Activated B cell treated with CpG ODN at 0.5 μM for 24 hours (primary cell): ENCODE results near the gene PAAF1. TPM values are rescaled to one million over a fixed set of nuclear protein-coding genes. Genes with fewer than 3 reads are reported as not detected.
A peak's percentile ranks its signal among the peaks of the same experiment; 100 is the strongest.
"Not testable (repeated sequence)": the region's sequence is repeated elsewhere in the genome, so short reads cannot be mapped to it uniquely, and the experiment has no call there.

Experiments used
- ATAC-seq: fragments of 200-7000 bp; cut with Tn5 transposase; one replicate; pipeline ENCODE4 v1.10.0; 2021; ENCODE audit warnings: low read depth, mild to moderate bottlenecking, moderate library complexity
- CTCF ChIA-PET: fragments of 350-600 bp; sonication (Branson Sonifier 250); formaldehyde crosslinking; loops from one replicate; lab custom pipeline; 2021; ENCODE audit warnings: antibody characterized with exemption; lab: Charles Lee
- POLR2A ChIA-PET: fragments of 350-600 bp; sonication (Branson Sonifier 250); formaldehyde crosslinking; loops from one replicate; lab custom pipeline; 2021; ENCODE audit warnings: antibody characterized with exemption; lab: Charles Lee
- DNase-seq: peaks from one replicate; pipeline ENCODE4 v3.0.0; 2022
- H3K27ac Mint-ChIP-seq: one replicate; pipeline ENCODE4 v1.8.0; 2020; ENCODE audit warnings: mixed read lengths
- H3K27me3 Mint-ChIP-seq: one replicate; pipeline ENCODE4 v1.8.0; 2021; ENCODE audit warnings: mixed read lengths
- H3K36me3 Mint-ChIP-seq: one replicate; pipeline ENCODE4 v1.8.0; 2021; ENCODE audit warnings: low read depth, mixed read lengths
- H3K4me1 Mint-ChIP-seq: one replicate; pipeline ENCODE4 v1.8.0; 2021; ENCODE audit warnings: mixed read lengths
- H3K4me3 Mint-ChIP-seq: one replicate; pipeline ENCODE4 v1.8.0; 2020; ENCODE audit warnings: mild to moderate bottlenecking, mixed read lengths
- H3K9me3 Mint-ChIP-seq: one replicate; pipeline ENCODE4 v1.8.0; 2020; ENCODE audit warnings: mixed read lengths
- intact Hi-C: fragments of 100-400 bp; cut with micrococcal nuclease; formaldehyde crosslinking; loops from one replicate; pipeline ENCODE4 v1.15.1; 2024
- total RNA-seq: library from RNA; stranded (reverse); gene quantifications from 2 replicates; pipeline ENCODE4 v1.2.3, GENCODE V29; 2022
- TF ChIP-seq, protein P1 (sequence below): fragments of 200-600 bp; IDR thresholded peaks from one replicate; pipeline ENCODE4 v1.8.0; 2022; ENCODE audit warnings: antibody characterized with exemption, mild to moderate bottlenecking

PAAF1 gene
- total RNA-seq, 1 donor from 2014 or later: 20.2 TPM

- ATAC-seq (no peak), DNase-seq (no peak)
- Mint-ChIP-seq H3K4me3 (no peak overlapping the region), H3K4me1 (peaks cover 11% of the 10 kb centered on the region), H3K27ac (no peak overlapping the region), H3K27me3 (no peaks in the 10 kb centered on the region), H3K36me3 (peaks cover 62% of the 10 kb centered on the region), H3K9me3 (no peaks in the 10 kb centered on the region)
- TF ChIP-seq, protein P1, sequence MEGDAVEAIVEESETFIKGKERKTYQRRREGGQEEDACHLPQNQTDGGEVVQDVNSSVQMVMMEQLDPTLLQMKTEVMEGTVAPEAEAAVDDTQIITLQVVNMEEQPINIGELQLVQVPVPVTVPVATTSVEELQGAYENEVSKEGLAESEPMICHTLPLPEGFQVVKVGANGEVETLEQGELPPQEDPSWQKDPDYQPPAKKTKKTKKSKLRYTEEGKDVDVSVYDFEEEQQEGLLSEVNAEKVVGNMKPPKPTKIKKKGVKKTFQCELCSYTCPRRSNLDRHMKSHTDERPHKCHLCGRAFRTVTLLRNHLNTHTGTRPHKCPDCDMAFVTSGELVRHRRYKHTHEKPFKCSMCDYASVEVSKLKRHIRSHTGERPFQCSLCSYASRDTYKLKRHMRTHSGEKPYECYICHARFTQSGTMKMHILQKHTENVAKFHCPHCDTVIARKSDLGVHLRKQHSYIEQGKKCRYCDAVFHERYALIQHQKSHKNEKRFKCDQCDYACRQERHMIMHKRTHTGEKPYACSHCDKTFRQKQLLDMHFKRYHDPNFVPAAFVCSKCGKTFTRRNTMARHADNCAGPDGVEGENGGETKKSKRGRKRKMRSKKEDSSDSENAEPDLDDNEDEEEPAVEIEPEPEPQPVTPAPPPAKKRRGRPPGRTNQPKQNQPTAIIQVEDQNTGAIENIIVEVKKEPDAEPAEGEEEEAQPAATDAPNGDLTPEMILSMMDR: no peak
- ChIA-PET CTCF (no interaction called here), POLR2A (interaction anchor here (1.1 kb wide), 1 partner anchor 10 kb away, joined by 3 read pairs; no protein-coding TSS in a partner anchor)
- intact Hi-C loops: no loop called here
Measured at GRCh38 chr11:73870261-73870660, 6.5 kb upstream of the PAAF1 start.

DNA sequence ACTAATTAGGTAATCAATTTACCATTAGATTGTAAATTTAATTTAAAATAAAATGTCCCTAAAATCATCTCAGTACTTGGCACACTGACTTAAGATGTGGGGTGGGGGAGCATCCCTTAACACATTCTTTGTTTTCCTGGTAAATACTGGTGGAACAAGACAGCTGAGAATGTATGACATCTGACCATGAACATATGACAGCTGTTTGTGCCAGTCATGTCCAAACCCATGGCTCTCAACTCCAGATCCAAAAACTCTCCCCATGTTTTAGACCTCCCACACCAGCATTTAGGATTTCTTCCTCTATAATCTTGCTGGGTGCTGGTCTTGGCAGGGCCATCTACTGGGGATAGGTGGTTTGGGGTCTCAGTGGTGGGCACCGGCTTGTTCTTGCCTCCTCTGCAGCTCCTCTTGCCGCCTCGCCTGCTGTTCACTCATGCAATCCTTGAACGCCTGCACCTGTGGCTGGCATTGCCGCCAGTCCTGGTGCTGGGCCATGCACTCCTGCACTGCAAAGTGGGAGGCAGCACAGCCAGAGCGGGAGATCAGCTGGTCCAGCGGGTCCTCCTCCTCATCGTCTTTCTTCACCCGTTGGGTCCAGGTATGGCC, 3.9 kb upstream of the PAAF1 start:
- Mint-ChIP-seq H3K4me1 (peaks cover 34% of the 10 kb centered on the region), H3K9me3 (no peaks in the 10 kb centered on the region), H3K4me3 (no peak overlapping the region), H3K36me3 (peaks cover 71% of the 10 kb centered on the region), H3K27ac (no peak overlapping the region), H3K27me3 (no peaks in the 10 kb centered on the region)
- ATAC-seq: no peak
- intact Hi-C loops: no loop called here
- no peak for DNase-seq
- CTCF ChIA-PET: no interaction called here
- POLR2A ChIA-PET: interaction anchor here (0.6 kb wide), 1 partner anchor 1073 kb away, joined by 3 read pairs; no protein-coding TSS in a partner anchor
- TF ChIP-seq, protein P1: no peak

DNA sequence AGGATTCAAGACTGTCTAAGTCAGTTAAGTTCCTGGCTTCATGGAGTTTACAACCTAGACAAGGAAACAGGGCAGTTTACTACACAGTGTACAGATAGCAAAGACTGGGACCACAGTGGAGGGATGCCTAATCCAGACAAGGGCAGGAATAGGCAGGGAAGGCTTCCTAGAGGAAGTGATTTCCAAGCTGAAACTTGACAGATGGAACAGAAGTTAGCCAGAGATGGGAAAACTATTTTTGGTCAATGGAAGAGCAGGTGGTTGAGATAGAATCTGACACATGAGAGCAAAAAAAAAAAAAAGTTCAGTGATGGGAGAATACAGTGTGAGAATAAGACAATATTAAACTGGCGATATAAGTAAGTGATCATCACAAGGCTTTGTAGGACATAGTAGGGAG, 1.4 kb upstream of the PAAF1 start:
- DNase-seq (no peak), ATAC-seq (no peak)
- Mint-ChIP-seq H3K36me3 (peaks cover 57% of the 10 kb centered on the region), H3K9me3 (no peaks in the 10 kb centered on the region), H3K27me3 (no peaks in the 10 kb centered on the region), H3K27ac (peak overlapping the region; percentile 98), H3K4me3 (peak overlapping the region; percentile 99), H3K4me1 (peaks cover 34% of the 10 kb centered on the region)
- TF ChIP-seq, protein P1: no peak
- intact Hi-C loops: no loop called here
- ChIA-PET POLR2A (interaction anchor here (0.7 kb wide), 2 partner anchors 29 to 1290 kb away, joined by 4 read pairs; no protein-coding TSS in a partner anchor), CTCF (no interaction called here)

DNA sequence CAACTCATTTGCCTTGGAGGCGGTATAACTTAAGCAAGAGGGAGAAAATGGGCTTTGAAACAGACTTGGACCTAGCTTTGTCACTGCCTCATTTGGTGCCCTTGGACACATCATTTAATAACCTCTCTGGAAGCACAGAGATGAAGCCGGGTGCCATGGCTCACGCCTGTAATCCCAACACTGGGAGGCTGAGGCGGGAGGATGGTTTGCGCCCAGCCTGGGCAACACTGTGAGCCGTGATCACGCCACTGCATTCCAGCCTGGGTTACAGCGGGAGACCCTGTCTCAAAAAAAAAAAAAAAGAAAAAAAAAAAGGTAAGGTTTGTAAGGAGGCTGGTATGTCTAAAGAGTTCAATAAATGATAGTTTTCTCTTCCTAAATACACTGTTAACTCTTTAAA, 959 bp upstream of the PAAF1 start:
- TF ChIP-seq, protein P1: no peak
- Mint-ChIP-seq H3K4me1 (peaks cover 34% of the 10 kb centered on the region), H3K27me3 (no peaks in the 10 kb centered on the region), H3K9me3 (no peaks in the 10 kb centered on the region), H3K36me3 (peaks cover 55% of the 10 kb centered on the region), H3K27ac (peak overlapping the region; percentile 98), H3K4me3 (peak overlapping the region; percentile 99)
- no peak for DNase-seq
- intact Hi-C loops: loop anchor here (1.0 to 2.0 kb wide), 2 partner anchors 115 to 295 kb away; partner anchors contain the start of genes C2CD3, PPME1 and RAB6A
- CTCF ChIA-PET: no interaction called here
- POLR2A ChIA-PET: interaction anchor here (0.7 kb wide), 1 partner anchor 1290 kb away, joined by 4 read pairs; no protein-coding TSS in a partner anchor
- no peak for ATAC-seq

GRCh38 chr11:73878771-73879170, 2.0 kb downstream of the PAAF1 start:
- ChIA-PET CTCF (no interaction called here), POLR2A (no interaction called here)
- intact Hi-C loops: no loop called here
- Mint-ChIP-seq H3K36me3 (peaks cover 30% of the 10 kb centered on the region), H3K4me3 (no peak overlapping the region), H3K27ac (no peak overlapping the region), H3K4me1 (peaks cover 31% of the 10 kb centered on the region), H3K27me3 (no peaks in the 10 kb centered on the region), H3K9me3 (no peaks in the 10 kb centered on the region)
- DNase-seq (no peak), ATAC-seq (no peak)
- TF ChIP-seq, protein P1: no peak

- ATAC-seq, H3K4me3 Mint-ChIP-seq, CTCF ChIA-PET, H3K9me3 Mint-ChIP-seq, H3K27me3 Mint-ChIP-seq, DNase-seq, H3K27ac Mint-ChIP-seq, intact Hi-C loops: not testable (repeated sequence)
- peaks cover 22% of the 10 kb centered on the region for H3K4me1 Mint-ChIP-seq
- POLR2A ChIA-PET: interaction anchor here (1.7 kb wide), 1 partner anchor 9 kb away, joined by 3 read pairs; no protein-coding TSS in a partner anchor
- peaks cover 22% of the 10 kb centered on the region for H3K36me3 Mint-ChIP-seq
Measured at GRCh38 chr11:73880449-73880848, 3.6 kb downstream of the PAAF1 start.
